ENCODE data around the gene NR3C1.

- no peak for TF ChIP-seq CTCF (IDR thresholded peaks at IDR 0.05)
- TF ChIP-seq POLR2A (IDR thresholded peaks at IDR 0.05): no peak
Observed at GRCh38 chr5:143427122-143427735, 23.7 kb upstream of the NR3C1 start.

Data from right lobe of liver (tissue), 4 donors.